ENCODE measurements around the gene NOL3. TPM values are rescaled to one million over a fixed set of nuclear protein-coding genes. Genes with fewer than 3 reads are reported as not detected.

The NOL3 gene
- total and polyA plus RNA-seq, 2 of the 13 experiments (the other 11 are each of a cell fraction or from before 2014, with no cell fraction given), result 5.7 to 20.5 TPM

DNA sequence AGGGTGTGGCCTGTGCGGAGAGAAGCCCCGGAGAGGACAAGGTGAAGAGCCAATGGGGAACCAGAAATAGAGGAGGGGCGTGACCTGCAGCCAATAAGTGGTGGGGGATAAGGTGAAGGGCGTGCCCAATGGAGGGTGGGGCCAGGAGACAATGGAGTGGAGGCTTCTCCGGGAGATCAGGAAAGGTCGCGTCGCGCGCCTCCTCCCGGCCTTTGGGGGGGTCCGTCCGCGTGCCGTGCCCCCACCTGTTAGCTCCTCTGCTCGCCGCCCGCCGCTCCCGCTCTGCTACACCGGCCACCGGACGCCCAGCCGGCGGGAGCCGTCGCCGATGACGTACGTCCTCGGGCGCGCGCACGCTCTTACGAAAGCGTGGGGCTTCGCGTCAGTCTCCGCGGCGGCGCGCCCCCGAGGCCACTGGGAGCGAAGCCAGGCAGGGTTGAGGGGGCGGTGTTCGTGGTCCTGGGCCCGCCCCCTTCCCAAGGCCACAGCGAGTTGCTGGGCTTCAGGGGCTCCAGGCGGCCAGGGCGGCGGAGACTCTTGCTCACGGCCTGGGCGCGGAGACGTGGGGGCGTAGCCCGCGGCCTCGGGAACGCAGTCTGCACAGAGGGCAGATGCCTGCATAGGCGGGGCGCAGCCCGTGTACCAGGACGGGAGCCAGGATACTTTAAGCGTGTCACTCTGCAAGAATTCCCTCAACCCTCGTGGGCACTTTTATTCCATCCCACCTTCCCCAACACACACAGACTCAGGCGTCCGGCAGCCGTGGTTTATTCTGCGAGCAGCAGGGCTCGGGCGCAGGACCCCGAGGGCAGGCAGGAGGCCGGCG lies 13.5 kb downstream of the NOL3 start, which contains the start of gene MATCAP1 (continued):
- no peak; the same call in none of the 2 replicates for TF ChIP-seq NRL (CRISPR knock-in tag; IDR thresholded peaks at IDR 0.05; ENCODE audit: borderline replicate concordance)
- 0 out of 2 replicates have a peak, but pooled peaks have one; percentile 8 for TF ChIP-seq ZNF557 (CRISPR knock-in tag; IDR thresholded peaks at IDR 0.05)
- no peak; the same call in 1 of the 2 replicates for TF ChIP-seq ZNF616 (CRISPR knock-in tag; IDR thresholded peaks at IDR 0.05; ENCODE audit: low read depth)
- TF ChIP-seq SPEN (CRISPR knock-in tag; IDR thresholded peaks at IDR 0.05; ENCODE audit: low read depth), result peak; percentile 95
- TF ChIP-seq SIN3B (IDR thresholded peaks at IDR 0.05; ENCODE audit: low read length), result no peak
- 0 out of 2 replicates have a peak, but pooled peaks have one; percentile 15 for TF ChIP-seq ZNF256 (CRISPR knock-in tag; conservative IDR thresholded peaks at IDR 0.05)
- TF ChIP-seq MTF2 (CRISPR knock-in tag; IDR thresholded peaks at IDR 0.05; ENCODE audit: borderline replicate concordance), result peak; percentile 93; the same call in 1 of the 2 replicates
- TF ChIP-seq SP4 (CRISPR knock-in tag; IDR thresholded peaks at IDR 0.05), result peak; percentile 99
- TF ChIP-seq MXI1 (IDR thresholded peaks at IDR 0.05; ENCODE audit: borderline replicate concordance, low read depth, low read length), result peak; percentile 79; the same call in 1 of the 3 replicates
- TF ChIP-seq, protein P1, sequence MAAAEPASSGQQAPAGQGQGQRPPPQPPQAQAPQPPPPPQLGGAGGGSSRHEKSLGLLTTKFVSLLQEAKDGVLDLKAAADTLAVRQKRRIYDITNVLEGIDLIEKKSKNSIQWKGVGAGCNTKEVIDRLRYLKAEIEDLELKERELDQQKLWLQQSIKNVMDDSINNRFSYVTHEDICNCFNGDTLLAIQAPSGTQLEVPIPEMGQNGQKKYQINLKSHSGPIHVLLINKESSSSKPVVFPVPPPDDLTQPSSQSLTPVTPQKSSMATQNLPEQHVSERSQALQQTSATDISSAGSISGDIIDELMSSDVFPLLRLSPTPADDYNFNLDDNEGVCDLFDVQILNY (CRISPR knock-in tag; conservative IDR thresholded peaks at IDR 0.05), result peak; percentile 46; the same call in 1 of the 2 replicates
- 0 out of 2 replicates have a peak, but pooled peaks have one; percentile 25 for TF ChIP-seq KDM4B (CRISPR knock-in tag; IDR thresholded peaks at IDR 0.05)
- peak; percentile 22; the same call in 1 of the 2 replicates for TF ChIP-seq ZNF670 (CRISPR knock-in tag; IDR thresholded peaks at IDR 0.05; ENCODE audit: borderline replicate concordance)
- no peak for TF ChIP-seq SRF (IDR thresholded peaks at IDR 0.05; ENCODE audit: low read depth, low read length)
- TF ChIP-seq, protein P2, sequence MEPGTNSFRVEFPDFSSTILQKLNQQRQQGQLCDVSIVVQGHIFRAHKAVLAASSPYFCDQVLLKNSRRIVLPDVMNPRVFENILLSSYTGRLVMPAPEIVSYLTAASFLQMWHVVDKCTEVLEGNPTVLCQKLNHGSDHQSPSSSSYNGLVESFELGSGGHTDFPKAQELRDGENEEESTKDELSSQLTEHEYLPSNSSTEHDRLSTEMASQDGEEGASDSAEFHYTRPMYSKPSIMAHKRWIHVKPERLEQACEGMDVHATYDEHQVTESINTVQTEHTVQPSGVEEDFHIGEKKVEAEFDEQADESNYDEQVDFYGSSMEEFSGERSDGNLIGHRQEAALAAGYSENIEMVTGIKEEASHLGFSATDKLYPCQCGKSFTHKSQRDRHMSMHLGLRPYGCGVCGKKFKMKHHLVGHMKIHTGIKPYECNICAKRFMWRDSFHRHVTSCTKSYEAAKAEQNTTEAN (CRISPR knock-in tag; conservative IDR thresholded peaks at IDR 0.05), result no peak
- 0 out of 2 replicates have a peak, but pooled peaks have one; percentile 26 for TF ChIP-seq HOXA9 (CRISPR knock-in tag; IDR thresholded peaks at IDR 0.05; ENCODE audit: borderline replicate concordance)
- TF ChIP-seq MIXL1 (CRISPR knock-in tag; IDR thresholded peaks at IDR 0.05), result no peak
- peak; percentile 51; the same call in 1 of the 2 replicates for TF ChIP-seq RXRB (CRISPR knock-in tag; IDR thresholded peaks at IDR 0.05; ENCODE audit: borderline replicate concordance)
- no peak for TF ChIP-seq SRSF4 (IDR thresholded peaks at IDR 0.05; ENCODE audit: low read depth, low read length, poor library complexity, severe bottlenecking)
- TF ChIP-seq FOXC1 (CRISPR knock-in tag; IDR thresholded peaks at IDR 0.05; ENCODE audit: borderline replicate concordance), result peak; percentile 21
- TF ChIP-seq, protein P3, sequence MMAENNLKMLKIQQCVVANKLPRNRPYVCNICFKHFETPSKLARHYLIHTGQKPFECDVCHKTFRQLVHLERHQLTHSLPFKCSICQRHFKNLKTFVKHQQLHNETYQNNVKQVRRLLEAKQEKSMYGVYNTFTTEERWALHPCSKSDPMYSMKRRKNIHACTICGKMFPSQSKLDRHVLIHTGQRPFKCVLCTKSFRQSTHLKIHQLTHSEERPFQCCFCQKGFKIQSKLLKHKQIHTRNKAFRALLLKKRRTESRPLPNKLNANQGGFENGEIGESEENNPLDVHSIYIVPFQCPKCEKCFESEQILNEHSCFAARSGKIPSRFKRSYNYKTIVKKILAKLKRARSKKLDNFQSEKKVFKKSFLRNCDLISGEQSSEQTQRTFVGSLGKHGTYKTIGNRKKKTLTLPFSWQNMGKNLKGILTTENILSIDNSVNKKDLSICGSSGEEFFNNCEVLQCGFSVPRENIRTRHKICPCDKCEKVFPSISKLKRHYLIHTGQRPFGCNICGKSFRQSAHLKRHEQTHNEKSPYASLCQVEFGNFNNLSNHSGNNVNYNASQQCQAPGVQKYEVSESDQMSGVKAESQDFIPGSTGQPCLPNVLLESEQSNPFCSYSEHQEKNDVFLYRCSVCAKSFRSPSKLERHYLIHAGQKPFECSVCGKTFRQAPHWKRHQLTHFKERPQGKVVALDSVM (CRISPR knock-in tag; IDR thresholded peaks at IDR 0.05), result 0 out of 2 replicates have a peak, but pooled peaks have one; percentile 47
- peak; percentile 56 for TF ChIP-seq RBM39 (IDR thresholded peaks at IDR 0.05; ENCODE audit: low read depth, low read length, poor library complexity, severe bottlenecking)
- no peak for TF ChIP-seq SETDB1 (CRISPR knock-in tag; IDR thresholded peaks at IDR 0.05; ENCODE audit: borderline replicate concordance)
- TF ChIP-seq FOXJ3 (CRISPR knock-in tag; IDR thresholded peaks at IDR 0.05; ENCODE audit: borderline replicate concordance), result no peak
- TF ChIP-seq, protein P4, sequence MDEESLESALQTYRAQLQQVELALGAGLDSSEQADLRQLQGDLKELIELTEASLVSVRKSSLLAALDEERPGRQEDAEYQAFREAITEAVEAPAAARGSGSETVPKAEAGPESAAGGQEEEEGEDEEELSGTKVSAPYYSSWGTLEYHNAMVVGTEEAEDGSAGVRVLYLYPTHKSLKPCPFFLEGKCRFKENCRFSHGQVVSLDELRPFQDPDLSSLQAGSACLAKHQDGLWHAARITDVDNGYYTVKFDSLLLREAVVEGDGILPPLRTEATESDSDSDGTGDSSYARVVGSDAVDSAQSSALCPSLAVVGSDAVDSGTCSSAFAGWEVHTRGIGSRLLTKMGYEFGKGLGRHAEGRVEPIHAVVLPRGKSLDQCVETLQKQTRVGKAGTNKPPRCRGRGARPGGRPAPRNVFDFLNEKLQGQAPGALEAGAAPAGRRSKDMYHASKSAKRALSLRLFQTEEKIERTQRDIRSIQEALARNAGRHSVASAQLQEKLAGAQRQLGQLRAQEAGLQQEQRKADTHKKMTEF (CRISPR knock-in tag; IDR thresholded peaks at IDR 0.05), result peak; percentile 96
